ENCODE data around the gene PRF1.
"Not testable (repeated sequence)": the region's sequence is repeated elsewhere in the genome, so short reads cannot be mapped to it uniquely, and the experiment has no call there.

PRF1 gene

GRCh38 chr10:70592746-70593512 is 9.6 kb downstream of the PRF1 start:
- DNase-seq, result no peak

DNA sequence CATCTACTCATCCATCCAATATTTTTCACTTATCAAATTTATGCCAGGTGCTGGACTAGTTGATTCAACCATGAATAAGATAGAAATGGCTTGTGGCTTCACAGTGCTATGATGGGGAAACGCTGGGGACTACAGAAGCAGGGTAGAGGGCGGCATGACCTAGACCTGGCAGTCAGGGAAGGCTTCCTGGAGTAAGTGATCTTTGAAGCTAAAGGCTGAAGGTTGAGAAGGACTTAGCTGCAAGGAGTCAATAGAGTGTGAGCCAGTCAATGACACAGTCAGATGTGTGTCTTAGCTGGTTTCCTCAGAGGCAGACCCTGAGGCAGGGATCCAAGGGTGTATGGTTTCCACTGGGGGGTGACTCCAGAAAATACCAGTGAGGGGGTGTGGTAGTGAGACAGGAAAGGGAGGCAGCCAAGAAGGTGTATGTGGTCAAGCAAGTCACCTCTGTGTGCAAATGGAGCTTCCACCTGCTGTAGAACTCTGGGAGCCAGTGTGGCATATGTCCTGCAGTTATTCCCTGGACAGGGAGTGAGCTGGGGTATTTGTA is 10.3 kb downstream of the PRF1 start:
- no peak for DNase-seq

DNA sequence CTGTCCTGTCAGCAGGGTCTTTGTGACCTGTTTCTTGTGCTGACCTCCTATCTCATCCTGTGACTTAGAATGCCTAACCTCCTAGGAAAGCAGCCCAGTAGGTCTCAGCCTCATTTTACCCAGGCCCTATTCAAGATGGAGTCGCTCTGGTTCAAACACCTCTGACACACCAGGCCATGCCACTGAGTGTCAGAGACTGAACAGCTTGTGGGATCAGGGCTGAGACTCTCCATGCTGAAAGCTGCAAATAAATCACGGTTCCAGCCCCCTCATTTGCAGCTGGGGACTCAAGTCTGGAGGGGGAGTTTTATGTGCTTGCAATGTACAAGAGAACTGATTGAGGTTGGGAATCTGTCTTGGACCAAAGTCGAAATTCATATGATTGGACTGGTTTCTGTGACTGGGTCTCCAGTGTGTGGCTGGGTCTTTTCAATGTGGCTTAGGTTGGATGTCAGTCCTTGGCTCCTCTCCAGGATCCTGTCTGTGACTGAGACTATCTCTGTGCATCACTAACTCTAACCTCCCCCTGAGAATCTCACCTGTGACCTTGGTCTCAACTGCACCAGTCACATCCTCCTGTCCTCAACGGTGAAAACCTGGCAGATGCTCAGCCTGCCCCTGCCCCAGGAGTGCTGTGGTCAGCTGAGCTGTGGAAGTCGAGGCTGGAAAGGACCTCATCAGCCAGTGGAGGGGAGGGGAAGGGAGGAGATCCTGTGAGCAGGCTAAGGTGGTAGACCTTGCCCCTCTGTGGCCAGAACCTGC is 11.7 kb downstream of the PRF1 start:
- no peak for DNase-seq

GRCh38 chr10:70589762-70590654 is 12.5 kb downstream of the PRF1 start:
- DNase-seq, result peak; percentile 29

DNA sequence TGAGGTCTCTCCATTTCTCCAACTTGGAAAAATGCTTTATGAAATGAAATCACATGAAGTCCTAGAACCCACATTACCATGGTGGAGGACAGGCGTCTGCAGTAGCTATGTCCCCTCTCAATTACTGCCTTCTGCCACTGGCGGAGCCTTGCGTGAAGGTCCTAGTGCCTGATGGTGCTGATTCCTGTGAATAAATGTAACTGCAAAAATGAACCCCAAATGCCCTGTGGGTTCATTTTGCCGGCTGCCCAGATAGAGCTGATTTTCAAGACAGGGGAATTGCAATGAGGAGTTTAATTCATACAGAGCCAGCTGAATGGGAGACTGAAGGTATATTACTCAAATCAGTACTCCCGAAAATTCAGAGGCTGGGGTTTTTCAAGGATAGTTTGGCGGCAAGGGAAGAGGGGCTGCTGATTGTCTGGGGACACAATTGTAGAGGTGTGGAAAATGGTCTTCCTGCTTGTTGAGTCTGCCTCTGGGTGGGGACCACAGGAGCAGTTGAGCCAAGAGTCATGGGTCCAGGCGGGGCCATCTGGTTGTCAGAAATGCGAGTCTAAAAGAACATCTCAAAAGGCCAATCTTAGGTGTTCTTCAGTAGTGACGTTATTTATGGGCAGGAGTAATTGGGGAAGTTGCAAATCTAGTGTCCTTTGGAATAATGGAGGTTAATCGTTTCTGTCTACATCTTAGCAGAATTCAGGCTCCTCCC is 13.5 kb downstream of the PRF1 start:
- DNase-seq, result no peak

DNA sequence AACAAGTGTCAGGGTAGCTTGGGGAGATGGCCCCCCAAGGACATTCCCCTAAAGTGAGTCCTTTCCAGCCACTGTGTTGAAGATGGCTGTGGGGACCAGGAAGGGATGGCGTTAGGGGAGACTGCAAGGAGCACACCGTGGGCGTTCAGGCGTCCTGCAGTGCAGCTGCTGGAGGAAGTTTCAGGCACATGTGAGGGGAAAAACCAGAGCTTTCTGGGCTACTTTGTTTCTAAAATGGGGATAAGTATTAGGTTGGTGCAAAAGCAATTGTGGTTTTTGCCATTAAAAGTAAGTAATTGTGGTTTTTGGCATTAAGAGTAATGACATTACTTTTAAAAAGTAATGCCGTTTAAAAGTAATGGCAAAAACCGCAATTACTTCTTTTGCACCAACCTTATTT is 14.3 kb downstream of the PRF1 start:
- no peak for DNase-seq

DNA sequence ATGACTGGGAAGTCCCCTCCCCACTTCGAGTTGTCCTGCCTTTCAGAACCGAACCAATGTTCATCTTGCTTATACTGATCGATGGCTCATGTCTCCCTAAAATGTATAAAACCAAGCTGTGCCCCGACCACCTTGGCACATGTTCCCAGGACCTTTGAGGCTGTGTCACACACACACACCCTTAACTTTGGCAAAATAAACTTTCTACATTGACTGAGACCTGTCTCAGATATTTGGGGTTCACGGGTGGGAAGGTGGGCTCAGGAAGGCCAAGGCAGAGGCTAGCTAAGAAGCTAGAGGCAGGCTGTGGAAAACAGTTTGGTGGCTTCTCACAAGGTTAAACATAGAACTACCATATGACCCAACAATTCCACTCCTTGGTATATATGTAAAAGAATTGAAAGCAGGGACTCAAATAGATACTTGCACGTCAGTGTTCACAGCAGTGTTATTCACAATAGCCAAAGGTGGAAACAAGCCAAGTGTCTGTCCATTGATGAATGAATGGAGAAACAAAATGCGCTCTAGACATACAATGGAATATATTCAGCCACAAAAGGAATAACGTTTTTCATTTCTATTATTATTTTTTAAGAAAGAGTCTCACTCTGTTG is 15.4 kb downstream of the PRF1 start:
- no peak for DNase-seq

GRCh38 chr10:70586348-70586930 is 16.1 kb downstream of the PRF1 start:
- no peak for DNase-seq

GRCh38 chr10:70585578-70586169 is 16.9 kb downstream of the PRF1 start:
- no peak for DNase-seq

GRCh38 chr10:70584909-70585544 is 17.5 kb downstream of the PRF1 start:
- DNase-seq, result no peak

- DNase-seq, result no peak
Measured at GRCh38 chr10:70584366-70584765, 18.2 kb downstream of the PRF1 start.

- no peak for DNase-seq
Measured at GRCh38 chr10:70583669-70584037, 18.9 kb downstream of the PRF1 start.

GRCh38 chr10:70582793-70583668 is 19.5 kb downstream of the PRF1 start:
- DNase-seq, result no peak

- DNase-seq, result not testable (repeated sequence)
Measured at GRCh38 chr10:70581176-70581575, 21.4 kb downstream of the PRF1 start.

GRCh38 chr10:70579234-70580002 is 23.1 kb downstream of the PRF1 start:
- no peak for DNase-seq

- peak; percentile 82 for DNase-seq
Measured at GRCh38 chr10:70578371-70578947, 24.1 kb downstream of the PRF1 start.

DNA sequence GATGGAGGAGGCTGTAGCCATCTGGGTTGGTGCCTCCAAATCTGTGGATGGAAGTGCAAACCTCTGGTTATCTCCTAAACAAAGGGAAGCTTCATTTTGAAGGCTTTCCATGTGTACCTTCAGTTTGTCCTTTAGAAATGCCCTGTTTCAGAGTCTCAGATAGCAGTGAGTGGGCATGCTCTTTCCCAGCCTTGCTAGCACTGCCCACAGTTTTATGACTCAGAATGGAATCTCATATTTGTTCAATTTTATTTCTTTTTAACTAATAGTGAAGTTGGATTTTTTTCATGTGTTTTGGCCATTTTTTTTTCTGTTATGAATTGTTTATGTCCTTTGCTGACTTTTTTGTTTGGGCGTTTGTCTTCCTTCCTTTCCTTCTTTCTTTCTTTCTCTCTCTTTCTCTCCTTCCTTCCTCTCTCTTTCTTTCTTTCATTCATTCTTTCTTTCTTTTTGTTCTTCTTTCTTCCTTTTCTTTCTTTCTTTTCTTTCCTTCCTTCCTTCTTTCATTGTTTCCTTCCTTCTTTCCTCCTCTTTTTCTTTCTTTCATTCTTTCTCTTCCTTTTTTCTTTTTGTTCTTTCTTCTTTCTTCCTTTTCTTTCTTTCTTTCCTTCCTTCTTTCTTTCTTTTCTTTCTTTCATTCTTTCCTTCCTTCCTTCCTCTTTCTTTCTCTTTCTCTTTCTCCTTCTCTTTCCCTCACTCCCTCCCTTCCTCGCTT is 25.6 kb downstream of the PRF1 start:
- DNase-seq, result no peak

Data from fibroblast of upper back skin (primary cell).